Smooth muscle cell (in vitro differentiated cells): ENCODE results near the gene RAB11FIP4. TPM values are rescaled to one million over a fixed set of nuclear protein-coding genes. Genes with fewer than 3 reads are reported as not detected.

Experiments
- DNase-seq: peaks from one replicate; lab custom pipeline; 2025; ENCODE audit not compliant: unreplicated experiment; lab: John Stamatoyannopoulos, UW
- H2AFZ ChIP-seq: fragments of 200-600 bp; sonication (generic); 2 replicates; pipeline ENCODE4 v1.6.0; 2016; ENCODE audit warnings: antibody characterized with exemption, low read depth, mild to moderate bottlenecking
- H3F3A ChIP-seq: fragments of 200-600 bp; sonication (generic); 2 replicates; pipeline ENCODE4 v1.6.0; 2017; ENCODE audit warnings: antibody characterized with exemption, low read depth
- H3K27ac ChIP-seq: fragments of 200-600 bp; sonication (generic); 2 replicates; pipeline ENCODE4 v1.5.1; 2016; ENCODE audit warnings: low read depth, mild to moderate bottlenecking
- H3K27me3 ChIP-seq: fragments of 200-600 bp; sonication (generic); 2 replicates; pipeline ENCODE4 v1.6.1; 2016; ENCODE audit warnings: low read depth, mild to moderate bottlenecking
- H3K36me3 ChIP-seq: fragments of 200-600 bp; sonication (generic); 2 replicates; pipeline ENCODE4 v1.5.1; 2016; ENCODE audit warnings: low read depth
- H3K4me1 ChIP-seq: fragments of 200-600 bp; sonication (generic); 2 replicates; pipeline ENCODE4 v1.5.1; 2016; ENCODE audit warnings: low read depth
- H3K4me2 ChIP-seq: fragments of 200-600 bp; sonication (generic); 2 replicates; pipeline ENCODE4 v1.6.0; 2016; ENCODE audit warnings: mild to moderate bottlenecking
- H3K4me3 ChIP-seq: fragments of 200-600 bp; sonication (generic); 2 replicates; pipeline ENCODE4 v1.5.1; 2016; ENCODE audit warnings: mild to moderate bottlenecking
- H3K79me2 ChIP-seq: fragments of 200-600 bp; sonication (generic); 2 replicates; pipeline ENCODE4 v1.6.0; 2016; ENCODE audit warnings: low read depth, mild to moderate bottlenecking
- H3K9ac ChIP-seq: fragments of 200-600 bp; sonication (generic); 2 replicates; pipeline ENCODE4 v1.6.0; 2016; ENCODE audit warnings: low read depth
- H3K9me3 ChIP-seq: fragments of 200-600 bp; sonication (generic); replicated peaks from 2 replicates; pipeline ENCODE4 v1.5.1; 2016; ENCODE audit warnings: low read depth
- H4K20me1 ChIP-seq: fragments of 200-600 bp; sonication (generic); 2 replicates; pipeline ENCODE4 v1.6.0; 2016; ENCODE audit warnings: low read depth
- WGBS: methylation state at CpG from one replicate; pipeline ENCODE4 v1.1.7; 2016; ENCODE audit warnings: low lambda C conversion rate; 5-methylcytosine and 5-hydroxymethylcytosine counted together
- polyA plus RNA-seq: library from polyadenylated mRNA; unstranded; fragments of >200 nt; fragmentation: Nextera tagmentation; extraction: Ambion mirVana; gene quantifications from 2 replicates; pipeline ENCODE4 v1.2.1, GENCODE V29; 2016
- total RNA-seq: library from RNA; depleted of rRNA; stranded (reverse); fragments of >200 nt; gene quantifications from 2 replicates; pipeline ENCODE4 v1.2.3, GENCODE V29; 2014
- TF ChIP-seq, protein P1 (sequence below): fragments of 200-600 bp; sonication (generic); IDR thresholded peaks from 2 replicates; pipeline ENCODE4 v1.5.1; 2017; ENCODE audit warnings: borderline replicate concordance, mild to moderate bottlenecking, antibody characterized with exemption; ENCODE audit not compliant: insufficient read depth, poor library complexity, severe bottlenecking

Gene RAB11FIP4
- total and polyA plus RNA-seq, 2 experiments from 2014 or later = 0.42 to 2.9 TPM

GRCh38 chr17:31549121-31549524 is 157.6 kb downstream of the RAB11FIP4 start:
- no peaks in the 10 kb centered on the region for H3K4me1 ChIP-seq
- H3K4me2 ChIP-seq = peak overlapping the region; percentile 85
- WGBS = under 1% methylated on average over 18 of the region's 18 CpGs
- H4K20me1 ChIP-seq = no peaks in the 10 kb centered on the region
- H2AFZ ChIP-seq = peak overlapping the region; percentile 88
- DNase-seq = no peak
- H3K27me3 ChIP-seq = no peaks in the 10 kb centered on the region
- peak overlapping the region; percentile 64 for H3K9ac ChIP-seq
- no peaks in the 10 kb centered on the region for H3K36me3 ChIP-seq
- peak overlapping the region; percentile 90 for H3K4me3 ChIP-seq
- no peaks in the 10 kb centered on the region for H3F3A ChIP-seq
- TF ChIP-seq, protein P1, sequence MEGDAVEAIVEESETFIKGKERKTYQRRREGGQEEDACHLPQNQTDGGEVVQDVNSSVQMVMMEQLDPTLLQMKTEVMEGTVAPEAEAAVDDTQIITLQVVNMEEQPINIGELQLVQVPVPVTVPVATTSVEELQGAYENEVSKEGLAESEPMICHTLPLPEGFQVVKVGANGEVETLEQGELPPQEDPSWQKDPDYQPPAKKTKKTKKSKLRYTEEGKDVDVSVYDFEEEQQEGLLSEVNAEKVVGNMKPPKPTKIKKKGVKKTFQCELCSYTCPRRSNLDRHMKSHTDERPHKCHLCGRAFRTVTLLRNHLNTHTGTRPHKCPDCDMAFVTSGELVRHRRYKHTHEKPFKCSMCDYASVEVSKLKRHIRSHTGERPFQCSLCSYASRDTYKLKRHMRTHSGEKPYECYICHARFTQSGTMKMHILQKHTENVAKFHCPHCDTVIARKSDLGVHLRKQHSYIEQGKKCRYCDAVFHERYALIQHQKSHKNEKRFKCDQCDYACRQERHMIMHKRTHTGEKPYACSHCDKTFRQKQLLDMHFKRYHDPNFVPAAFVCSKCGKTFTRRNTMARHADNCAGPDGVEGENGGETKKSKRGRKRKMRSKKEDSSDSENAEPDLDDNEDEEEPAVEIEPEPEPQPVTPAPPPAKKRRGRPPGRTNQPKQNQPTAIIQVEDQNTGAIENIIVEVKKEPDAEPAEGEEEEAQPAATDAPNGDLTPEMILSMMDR = no peak
- no peaks in the 10 kb centered on the region for H3K9me3 ChIP-seq
- H3K79me2 ChIP-seq = no peaks in the 10 kb centered on the region
- H3K27ac ChIP-seq = peak overlapping the region; percentile 40

- Histone ChIP-seq H3K27me3 (no peaks in the 10 kb centered on the region), H3K79me2 (no peaks in the 10 kb centered on the region), H3K9ac (peak overlapping the region; percentile 64), H3K36me3 (no peaks in the 10 kb centered on the region), H3K27ac (peak overlapping the region; percentile 49), H3K4me2 (peak overlapping the region; percentile 85), H3F3A (no peaks in the 10 kb centered on the region), H4K20me1 (no peaks in the 10 kb centered on the region), H3K4me1 (no peaks in the 10 kb centered on the region), H2AFZ (peak overlapping the region; percentile 88), H3K9me3 (no peaks in the 10 kb centered on the region), H3K4me3 (peak overlapping the region; percentile 90)
- peak; percentile 97 for DNase-seq
- WGBS = under 1% methylated on average over 71 of the region's 105 CpGs
- TF ChIP-seq, protein P1 = no peak
Measured at GRCh38 chr17:31549525-31550388, 158.3 kb downstream of the RAB11FIP4 start.

DNA sequence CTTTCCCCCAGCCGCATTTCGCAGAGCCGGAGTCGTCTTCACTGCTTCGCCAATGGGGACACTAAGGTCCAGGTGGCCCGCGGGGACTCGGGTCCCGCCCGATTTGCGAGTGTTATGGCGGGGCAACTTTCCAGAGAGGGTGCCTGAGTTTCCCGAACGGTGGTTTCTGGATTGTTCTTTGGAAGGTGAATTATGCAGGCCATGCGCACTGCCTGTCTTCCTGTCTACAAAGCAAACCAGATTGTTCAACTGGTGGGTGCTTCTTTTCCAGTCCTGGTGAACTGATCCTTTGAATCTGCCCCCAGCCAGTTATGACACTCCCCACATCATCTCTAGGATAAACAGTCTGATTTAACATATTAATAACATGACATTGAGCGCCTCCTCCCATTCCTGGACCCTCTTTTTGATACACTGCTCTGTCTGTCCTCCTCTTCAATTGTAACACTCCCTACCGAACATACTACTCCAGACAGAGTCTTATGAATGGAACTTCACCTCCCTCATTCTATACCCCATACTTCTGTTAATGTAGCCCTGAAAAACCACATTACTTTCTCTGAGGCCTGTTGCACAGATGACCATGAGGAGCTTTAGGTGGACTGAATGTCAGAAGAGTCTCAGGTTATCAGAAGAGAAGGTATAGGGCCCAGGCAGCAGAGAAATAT is 159.0 kb downstream of the RAB11FIP4 start:
- Histone ChIP-seq H2AFZ (no peak overlapping the region), H3K9me3 (no peaks in the 10 kb centered on the region), H3K9ac (peak overlapping the region; percentile 15), H3K27me3 (no peaks in the 10 kb centered on the region), H3F3A (no peaks in the 10 kb centered on the region), H3K4me3 (peak overlapping the region; percentile 90), H3K27ac (peak overlapping the region; percentile 49), H3K4me1 (no peaks in the 10 kb centered on the region), H4K20me1 (no peaks in the 10 kb centered on the region), H3K36me3 (no peaks in the 10 kb centered on the region), H3K4me2 (peak overlapping the region; percentile 79), H3K79me2 (no peaks in the 10 kb centered on the region)
- no peak for DNase-seq
- TF ChIP-seq, protein P1 = no peak
- WGBS = 24% methylated on average over 17 of the region's 17 CpGs
